KMS-11 (cell line): ENCODE data around the gene HMX1.

Experiments
- H2AFZ ChIP-seq: fragments of 200-600 bp; sonication (generic); 2 replicates; pipeline ENCODE4 v1.6.1; 2016; ENCODE audit warnings: antibody characterized with exemption, mixed run types, low read depth
- H3K27ac ChIP-seq: fragments of 200-600 bp; sonication (generic); 2 replicates; pipeline ENCODE4 v1.6.1; 2016; ENCODE audit warnings: mild to moderate bottlenecking, mixed run types
- H3K27me3 ChIP-seq: fragments of 200-600 bp; sonication (generic); 2 replicates; pipeline ENCODE4 v1.6.1; 2017; ENCODE audit warnings: mild to moderate bottlenecking, low read depth, mixed run types, moderate library complexity; ENCODE audit not compliant: insufficient read depth
- H3K36me3 ChIP-seq: fragments of 200-600 bp; sonication (generic); 2 replicates; pipeline ENCODE4 v1.6.1; 2017; ENCODE audit warnings: mild to moderate bottlenecking, mixed run types; ENCODE audit not compliant: insufficient read depth
- H3K4me1 ChIP-seq: fragments of 200-600 bp; sonication (generic); 2 replicates; pipeline ENCODE4 v1.6.1; 2016; ENCODE audit warnings: mild to moderate bottlenecking, low read depth, mixed run types; ENCODE audit not compliant: poor library complexity, severe bottlenecking
- H3K4me2 ChIP-seq: fragments of 200-600 bp; sonication (generic); 2 replicates; pipeline ENCODE4 v1.7.0; 2016; ENCODE audit warnings: mild to moderate bottlenecking, mixed run types
- H3K4me3 ChIP-seq: fragments of 200-600 bp; sonication (generic); IDR thresholded peaks from 2 replicates; pipeline ENCODE4 v1.6.1; 2017; ENCODE audit warnings: low read depth, low read length, mixed read lengths; ENCODE audit not compliant: insufficient read depth
- H3K79me2 ChIP-seq: fragments of 200-600 bp; sonication (generic); 2 replicates; pipeline ENCODE4 v1.6.1; 2016; ENCODE audit warnings: low read depth, mixed run types; ENCODE audit not compliant: insufficient read depth
- H3K9ac ChIP-seq: fragments of 200-600 bp; sonication (generic); 2 replicates; pipeline ENCODE4 v1.6.1; 2016; ENCODE audit warnings: mild to moderate bottlenecking, mixed run types
- H4K20me1 ChIP-seq: fragments of 200-600 bp; sonication (generic); 2 replicates; pipeline ENCODE4 v1.6.1; 2016; ENCODE audit warnings: mild to moderate bottlenecking, mixed run types; ENCODE audit not compliant: insufficient read depth
- CTCF ChIP-seq: fragments of 200-600 bp; sonication (generic); conservative IDR thresholded peaks from 2 replicates; pipeline ENCODE4 v1.6.1; 2017; ENCODE audit warnings: low read depth, mild to moderate bottlenecking, antibody characterized with exemption, low read length, moderate library complexity, mixed read lengths

HMX1 gene

GRCh38 chr4:8910822-8911315, 39.2 kb upstream of the HMX1 start:
- Histone ChIP-seq H3K27me3 (no peaks in the 10 kb centered on the region; the same call in 1 of the 2 replicates), H3K36me3 (no peaks in the 10 kb centered on the region), H3K27ac (no peak overlapping the region), H3K4me2 (no peak overlapping the region), H2AFZ (no peak overlapping the region), H4K20me1 (no peaks in the 10 kb centered on the region), H3K4me1 (no peaks in the 10 kb centered on the region), H3K4me3 (no peak overlapping the region), H3K79me2 (no peaks in the 10 kb centered on the region), H3K9ac (no peak overlapping the region)
- no peak for TF ChIP-seq CTCF

DNA sequence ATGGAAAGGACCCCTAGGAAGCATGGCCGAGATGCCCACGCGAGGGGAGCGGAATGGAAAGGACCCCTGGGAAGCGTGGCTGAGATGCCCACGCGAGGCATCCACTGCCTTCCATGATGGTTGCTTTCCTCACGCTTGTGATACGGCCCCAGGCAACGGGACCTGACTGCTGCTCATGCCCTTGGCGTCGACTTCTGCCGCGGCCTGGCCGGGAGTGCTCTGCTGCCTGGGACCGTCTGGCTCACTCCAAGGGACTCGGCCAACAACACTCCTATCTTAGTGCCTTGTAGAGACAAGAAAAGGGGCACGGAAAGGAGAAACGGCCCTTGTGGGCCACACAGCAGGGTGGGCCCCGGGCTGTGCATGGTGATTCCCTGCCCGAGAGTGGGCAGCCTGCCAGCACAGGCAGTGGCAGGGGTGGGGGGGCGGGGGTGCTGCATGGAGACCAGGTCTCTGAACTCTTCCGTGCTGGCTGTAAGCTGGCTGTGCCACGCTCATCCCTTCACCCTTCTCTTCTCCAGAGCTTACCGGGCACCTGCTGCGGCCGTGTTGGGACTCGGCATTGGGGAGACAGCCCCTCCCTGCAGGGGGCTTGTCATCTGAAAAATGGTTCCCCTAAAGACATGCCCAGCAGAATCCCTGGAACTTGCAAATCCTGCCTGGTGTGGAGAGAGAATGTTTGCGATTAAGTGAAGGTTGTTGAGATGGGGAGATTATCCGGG, 38.6 kb upstream of the HMX1 start:
- Histone ChIP-seq H3K27ac (no peak overlapping the region), H3K36me3 (no peaks in the 10 kb centered on the region), H4K20me1 (no peaks in the 10 kb centered on the region), H3K27me3 (no peaks in the 10 kb centered on the region; the same call in 1 of the 2 replicates), H3K4me1 (no peaks in the 10 kb centered on the region), H3K79me2 (no peaks in the 10 kb centered on the region), H3K4me3 (no peak overlapping the region), H2AFZ (no peak overlapping the region), H3K9ac (no peak overlapping the region), H3K4me2 (no peak overlapping the region)
- no peak for TF ChIP-seq CTCF

DNA sequence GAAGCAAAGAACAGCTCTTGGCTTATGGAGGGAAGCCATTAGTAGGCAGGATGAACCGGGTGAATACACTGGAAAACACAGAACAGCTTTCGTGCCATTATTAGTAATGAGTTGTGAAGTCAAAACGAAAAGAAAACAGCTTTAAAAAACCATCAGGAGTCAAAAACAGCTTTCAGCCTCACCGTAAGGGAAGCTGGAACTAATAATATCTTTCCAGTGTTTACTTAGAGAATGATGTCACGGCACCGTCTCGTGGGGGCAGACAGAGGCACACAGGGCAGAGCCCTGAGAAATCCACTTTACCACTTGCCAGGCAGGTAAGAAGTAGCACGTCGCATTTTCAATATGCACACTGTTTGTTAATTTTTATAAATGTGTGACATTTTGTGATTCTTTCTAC, 37.9 kb upstream of the HMX1 start:
- no peaks in the 10 kb centered on the region for H4K20me1 ChIP-seq
- H3K9ac ChIP-seq = no peak overlapping the region
- H3K36me3 ChIP-seq = no peaks in the 10 kb centered on the region
- no peaks in the 10 kb centered on the region for H3K79me2 ChIP-seq
- no peak overlapping the region for H3K4me3 ChIP-seq
- H2AFZ ChIP-seq = no peak overlapping the region
- H3K4me2 ChIP-seq = no peak overlapping the region
- no peak for TF ChIP-seq CTCF
- H3K27me3 ChIP-seq = no peaks in the 10 kb centered on the region; the same call in 1 of the 2 replicates
- H3K27ac ChIP-seq = no peak overlapping the region
- no peaks in the 10 kb centered on the region for H3K4me1 ChIP-seq

DNA sequence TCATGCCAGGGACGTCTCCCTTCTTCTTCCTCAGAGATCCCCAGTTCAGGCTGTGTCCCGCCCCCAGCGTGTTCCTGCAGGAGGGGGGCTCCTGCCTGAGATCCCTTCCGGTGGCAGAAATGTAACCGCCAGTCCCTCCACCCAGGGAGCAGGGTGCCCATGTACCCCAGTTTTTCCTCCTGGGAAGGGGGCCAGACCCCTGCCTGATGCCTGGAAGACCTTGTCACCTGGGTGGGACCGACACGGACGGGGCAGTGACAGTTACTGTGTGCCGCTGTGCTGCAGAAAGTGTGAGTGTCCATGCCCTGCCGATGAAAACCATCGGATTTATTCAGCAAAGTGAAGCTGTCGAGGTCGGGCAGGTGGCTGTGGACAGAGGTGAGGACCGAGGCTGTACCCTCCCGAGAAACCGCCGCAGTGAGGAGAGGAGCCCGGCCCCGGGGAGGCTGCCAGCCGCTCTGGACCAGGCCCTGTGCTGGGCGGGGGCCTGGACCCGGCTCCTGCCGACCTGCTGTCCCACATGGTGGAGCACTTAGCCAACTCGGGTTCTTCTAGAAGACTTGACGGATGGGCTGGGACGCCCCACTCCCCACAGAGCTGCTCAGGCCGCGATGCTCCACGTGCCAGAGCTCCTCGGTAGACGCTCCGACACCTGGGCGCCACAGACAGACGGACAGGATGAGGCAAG, 36.7 kb upstream of the HMX1 start:
- H3K27ac ChIP-seq = no peak overlapping the region
- H4K20me1 ChIP-seq = no peaks in the 10 kb centered on the region
- H3K9ac ChIP-seq = no peak overlapping the region
- no peaks in the 10 kb centered on the region for H3K4me1 ChIP-seq
- H3K4me2 ChIP-seq = no peak overlapping the region
- no peak overlapping the region for H3K4me3 ChIP-seq
- H3K36me3 ChIP-seq = no peaks in the 10 kb centered on the region
- H3K27me3 ChIP-seq = no peaks in the 10 kb centered on the region; the same call in 1 of the 2 replicates
- no peak overlapping the region for H2AFZ ChIP-seq
- no peaks in the 10 kb centered on the region for H3K79me2 ChIP-seq
- no peak for TF ChIP-seq CTCF
